Measurements from ENCODE around the gene THSD4. TPM values are rescaled to one million over a fixed set of nuclear protein-coding genes. Genes with fewer than 3 reads are reported as not detected.

THSD4 gene
- total RNA-seq, 1 experiment from 2014 or later = 0.29 TPM

DNA sequence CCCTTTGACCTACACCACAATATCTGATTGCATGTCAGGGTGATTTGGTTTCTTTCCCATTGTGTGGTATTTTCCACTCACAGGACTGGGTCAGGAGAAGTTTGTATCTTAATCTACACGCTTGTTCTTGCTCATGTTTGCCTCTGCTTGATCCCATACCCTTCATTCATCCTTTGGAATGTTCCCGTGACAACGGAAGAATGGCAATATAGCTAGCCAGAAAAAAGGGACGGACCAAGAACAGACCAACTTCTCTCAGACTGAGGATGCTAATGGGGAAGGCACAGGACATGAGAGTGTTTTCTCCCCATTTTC, 7.8 kb upstream of the THSD4 start:
- Mint-ChIP-seq H3K27me3 (ENCODE audit: insufficient read depth, unreplicated experiment) (peaks cover 10% of the 10 kb centered on the region), H3K27ac (ENCODE audit: unreplicated experiment) (no peak overlapping the region), H3K4me1 (ENCODE audit: low read depth, unreplicated experiment) (peaks cover 9% of the 10 kb centered on the region), H3K9me3 (ENCODE audit: unreplicated experiment) (no peaks in the 10 kb centered on the region), H3K4me3 (ENCODE audit: unreplicated experiment) (no peak overlapping the region), H3K36me3 (ENCODE audit: insufficient read depth, unreplicated experiment) (no peaks in the 10 kb centered on the region)
- ChIA-PET POLR2A (no interaction called here), CTCF (no interaction called here)
- no peaks in the 10 kb centered on the region for H3K27me3 ChIP-seq (replicated peaks; ENCODE audit: control insufficient read depth, insufficient read depth, low read length)
- H3K36me3 ChIP-seq (ENCODE audit: control insufficient read depth, insufficient read depth, low read length) = no peaks in the 10 kb centered on the region
- intact Hi-C loops (cut with micrococcal nuclease; ENCODE audit: unreplicated experiment) = no loop called here
- TF ChIP-seq, protein P1, sequence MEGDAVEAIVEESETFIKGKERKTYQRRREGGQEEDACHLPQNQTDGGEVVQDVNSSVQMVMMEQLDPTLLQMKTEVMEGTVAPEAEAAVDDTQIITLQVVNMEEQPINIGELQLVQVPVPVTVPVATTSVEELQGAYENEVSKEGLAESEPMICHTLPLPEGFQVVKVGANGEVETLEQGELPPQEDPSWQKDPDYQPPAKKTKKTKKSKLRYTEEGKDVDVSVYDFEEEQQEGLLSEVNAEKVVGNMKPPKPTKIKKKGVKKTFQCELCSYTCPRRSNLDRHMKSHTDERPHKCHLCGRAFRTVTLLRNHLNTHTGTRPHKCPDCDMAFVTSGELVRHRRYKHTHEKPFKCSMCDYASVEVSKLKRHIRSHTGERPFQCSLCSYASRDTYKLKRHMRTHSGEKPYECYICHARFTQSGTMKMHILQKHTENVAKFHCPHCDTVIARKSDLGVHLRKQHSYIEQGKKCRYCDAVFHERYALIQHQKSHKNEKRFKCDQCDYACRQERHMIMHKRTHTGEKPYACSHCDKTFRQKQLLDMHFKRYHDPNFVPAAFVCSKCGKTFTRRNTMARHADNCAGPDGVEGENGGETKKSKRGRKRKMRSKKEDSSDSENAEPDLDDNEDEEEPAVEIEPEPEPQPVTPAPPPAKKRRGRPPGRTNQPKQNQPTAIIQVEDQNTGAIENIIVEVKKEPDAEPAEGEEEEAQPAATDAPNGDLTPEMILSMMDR (IDR thresholded peaks at IDR 0.05; ENCODE audit: insufficient read depth in 1 of 2, low read depth in 1 of 2, low read length in 1 of 2, severe bottlenecking in 1 of 2, unreplicated experiment in 1 of 2) = no peak
- no peaks in the 10 kb centered on the region for H3K4me1 ChIP-seq
- no peaks in the 10 kb centered on the region for H3K9me3 ChIP-seq
- no peak overlapping the region for H3K4me3 ChIP-seq (ENCODE audit: low read depth, low read length)
- BruUV-seq (replicated peaks) = no TSS peak
- DNase-seq = no peak

- TF ChIP-seq, protein P1 (IDR thresholded peaks at IDR 0.05; ENCODE audit: insufficient read depth in 1 of 2, low read depth in 1 of 2, low read length in 1 of 2, severe bottlenecking in 1 of 2, unreplicated experiment in 1 of 2) = no peak
- intact Hi-C loops (cut with micrococcal nuclease; ENCODE audit: unreplicated experiment) = no loop called here
- BruUV-seq (replicated peaks) = no TSS peak
- Histone ChIP-seq H3K4me3 (ENCODE audit: low read depth, low read length) (no peak overlapping the region), H3K27me3 (replicated peaks; ENCODE audit: control insufficient read depth, insufficient read depth, low read length) (no peaks in the 10 kb centered on the region), H3K4me1 (no peaks in the 10 kb centered on the region), H3K9me3 (no peaks in the 10 kb centered on the region), H3K36me3 (ENCODE audit: control insufficient read depth, insufficient read depth, low read length) (no peaks in the 10 kb centered on the region)
- Mint-ChIP-seq H3K9me3 (ENCODE audit: unreplicated experiment) (no peaks in the 10 kb centered on the region), H3K27ac (ENCODE audit: unreplicated experiment) (no peak overlapping the region), H3K4me1 (ENCODE audit: low read depth, unreplicated experiment) (peaks cover 9% of the 10 kb centered on the region), H3K36me3 (ENCODE audit: insufficient read depth, unreplicated experiment) (no peaks in the 10 kb centered on the region), H3K4me3 (ENCODE audit: unreplicated experiment) (no peak overlapping the region), H3K27me3 (ENCODE audit: insufficient read depth, unreplicated experiment) (peaks cover 5% of the 10 kb centered on the region)
- CTCF ChIA-PET = no interaction called here
- DNase-seq = no peak
- POLR2A ChIA-PET = no interaction called here
Measured at GRCh38 chr15:71109130-71109529, 6.1 kb upstream of the THSD4 start.

GRCh38 chr15:71109905-71110304, 5.4 kb upstream of the THSD4 start:
- intact Hi-C loops (cut with micrococcal nuclease; ENCODE audit: unreplicated experiment) = loop anchor here (10.0 kb wide), 1 partner anchor 695 kb away; no protein-coding TSS in a partner anchor
- no peaks in the 10 kb centered on the region for H3K9me3 Mint-ChIP-seq (ENCODE audit: unreplicated experiment)
- H3K4me1 Mint-ChIP-seq (ENCODE audit: low read depth, unreplicated experiment) = peaks cover 9% of the 10 kb centered on the region
- no peak overlapping the region for H3K27ac Mint-ChIP-seq (ENCODE audit: unreplicated experiment)
- H3K4me1 ChIP-seq = no peaks in the 10 kb centered on the region
- no peaks in the 10 kb centered on the region for H3K36me3 Mint-ChIP-seq (ENCODE audit: insufficient read depth, unreplicated experiment)
- peaks cover 3% of the 10 kb centered on the region for H3K27me3 Mint-ChIP-seq (ENCODE audit: insufficient read depth, unreplicated experiment)
- ChIA-PET POLR2A (no interaction called here), CTCF (no interaction called here)
- no peaks in the 10 kb centered on the region for H3K36me3 ChIP-seq (ENCODE audit: control insufficient read depth, insufficient read depth, low read length)
- no peak for DNase-seq
- no peaks in the 10 kb centered on the region for H3K27me3 ChIP-seq (replicated peaks; ENCODE audit: control insufficient read depth, insufficient read depth, low read length)
- TF ChIP-seq, protein P1 (IDR thresholded peaks at IDR 0.05; ENCODE audit: insufficient read depth in 1 of 2, low read depth in 1 of 2, low read length in 1 of 2, severe bottlenecking in 1 of 2, unreplicated experiment in 1 of 2) = no peak
- H3K4me3 ChIP-seq (ENCODE audit: low read depth, low read length) = no peak overlapping the region
- no TSS peak for BruUV-seq (replicated peaks)
- no peak overlapping the region for H3K4me3 Mint-ChIP-seq (ENCODE audit: unreplicated experiment)
- H3K9me3 ChIP-seq = no peaks in the 10 kb centered on the region
